IPS-18a (cell line): Measurements from ENCODE around the gene TRIP6.

Experiments
- H3K27ac ChIP-seq: one replicate; pipeline ENCODE4 v1.5.1; 2013; ENCODE audit warnings: low read length
- H3K27me3 ChIP-seq: one replicate; pipeline ENCODE4 v1.6.1; 2013; ENCODE audit warnings: mild to moderate bottlenecking, low read length; ENCODE audit not compliant: control insufficient read depth, insufficient read depth
- H3K36me3 ChIP-seq: one replicate; pipeline ENCODE4 v1.6.1; 2013; ENCODE audit warnings: low read depth, low read length; ENCODE audit not compliant: control insufficient read depth
- H3K4me1 ChIP-seq: one replicate; pipeline ENCODE4 v1.6.1; 2013; ENCODE audit warnings: low read depth, low read length; ENCODE audit not compliant: control insufficient read depth
- H3K4me3 ChIP-seq: one replicate; pipeline ENCODE4 v1.5.1; 2013; ENCODE audit warnings: low read length
- H3K9ac ChIP-seq: one replicate; pipeline ENCODE4 v1.6.1; 2013; ENCODE audit warnings: mild to moderate bottlenecking, low read length, moderate library complexity
- H3K9me3 ChIP-seq: one replicate; pipeline ENCODE4 v1.6.1; 2013; ENCODE audit warnings: low read depth, low read length; ENCODE audit not compliant: control insufficient read depth

The TRIP6 gene

DNA sequence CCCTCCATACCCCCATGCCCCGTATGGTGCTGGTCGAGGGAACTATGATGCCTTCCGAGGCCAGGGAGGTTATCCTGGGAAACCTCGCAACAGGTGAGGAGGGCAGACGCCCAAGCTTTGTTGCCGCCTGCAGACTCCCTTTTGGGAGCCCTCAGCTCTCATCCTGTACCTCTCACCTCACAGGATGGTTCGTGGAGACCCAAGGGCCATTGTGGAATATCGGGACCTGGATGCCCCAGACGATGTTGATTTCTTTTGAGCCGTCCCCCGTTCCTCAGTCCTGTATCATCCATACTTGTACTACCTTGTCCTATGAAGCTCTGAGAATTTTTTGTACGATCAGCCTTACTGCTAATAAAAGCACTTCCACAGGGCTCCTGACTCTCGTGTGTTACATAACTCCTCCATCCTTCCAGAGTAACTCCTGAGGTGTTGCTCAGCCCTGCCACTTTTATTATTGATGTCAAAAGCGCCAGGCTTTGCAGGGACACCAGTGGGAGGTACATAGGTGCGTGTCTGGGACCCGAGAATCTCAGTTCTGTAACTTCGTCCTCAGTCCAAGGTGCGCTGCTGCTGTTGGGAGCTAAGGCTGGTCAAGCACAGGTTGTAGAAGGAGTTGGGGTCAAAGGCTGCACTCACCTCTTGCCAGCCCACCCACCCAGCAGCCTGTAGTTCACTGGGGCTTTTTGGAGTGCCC lies 21.3 kb downstream of the TRIP6 start:
- H3K36me3 ChIP-seq = peaks cover 53% of the 10 kb centered on the region
- H3K27me3 ChIP-seq = no peaks in the 10 kb centered on the region
- peak overlapping the region; percentile 86 for H3K9ac ChIP-seq
- H3K4me1 ChIP-seq = peaks cover 10% of the 10 kb centered on the region
- peak overlapping the region; percentile 80 for H3K4me3 ChIP-seq
- H3K9me3 ChIP-seq = no peaks in the 10 kb centered on the region
- H3K27ac ChIP-seq = no peak overlapping the region

DNA sequence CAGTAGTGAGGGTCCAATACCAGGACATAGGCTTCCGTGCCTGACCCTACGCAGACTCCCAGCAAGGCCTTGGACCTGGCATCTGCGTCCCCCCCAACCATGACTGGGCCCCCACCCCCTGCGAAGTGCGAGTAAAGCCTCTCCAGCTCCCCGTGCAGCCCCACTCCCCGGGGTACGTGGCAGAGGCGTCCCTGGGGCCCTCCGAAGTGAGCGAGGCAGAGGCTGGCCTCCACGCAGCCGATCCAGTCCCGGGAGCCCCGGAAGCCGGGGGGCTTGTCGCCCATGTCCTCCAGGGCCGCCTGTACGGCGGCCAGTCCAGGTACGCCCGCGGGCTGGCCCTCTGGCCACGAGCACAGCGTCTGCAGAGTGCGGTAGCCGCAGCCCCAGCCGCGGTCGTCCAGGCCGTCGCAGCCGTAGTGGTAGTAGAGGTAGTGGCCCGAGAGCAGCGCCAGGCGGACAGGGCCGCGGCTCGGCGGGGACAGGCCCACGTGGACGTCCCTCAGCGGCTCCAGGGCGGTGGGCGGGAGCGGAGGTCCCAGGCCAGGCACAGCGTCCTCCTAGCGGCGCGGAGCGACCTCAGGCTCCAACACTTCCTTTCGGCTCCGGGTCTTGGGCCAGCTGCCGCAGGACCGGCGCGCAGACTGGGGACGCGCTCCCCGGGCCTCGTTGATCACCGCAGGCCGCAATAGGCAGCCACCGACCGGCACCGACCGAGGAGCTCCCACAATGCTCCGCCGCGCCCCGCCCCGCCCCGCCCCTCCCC lies 22.0 kb downstream of the TRIP6 start, which contains the start of gene UFSP1:
TSS of gene UFSP1 (minus strand) at position 728 of the 763 bp plus-strand sequence. CDS start at position 284, 444 bp downstream.
- H3K4me3 ChIP-seq = peak within 1 kb of the TSS; percentile 80
- H3K9me3 ChIP-seq = no peaks in the 10 kb centered on the region
- H3K9ac ChIP-seq = peak within 1 kb of the TSS; percentile 86
- H3K4me1 ChIP-seq = peaks cover 10% of the 10 kb centered on the region
- no peaks in the 10 kb centered on the region for H3K27me3 ChIP-seq
- peaks cover 46% of the 10 kb centered on the region for H3K36me3 ChIP-seq
- peak within 1 kb of the TSS; percentile 88 for H3K27ac ChIP-seq

DNA sequence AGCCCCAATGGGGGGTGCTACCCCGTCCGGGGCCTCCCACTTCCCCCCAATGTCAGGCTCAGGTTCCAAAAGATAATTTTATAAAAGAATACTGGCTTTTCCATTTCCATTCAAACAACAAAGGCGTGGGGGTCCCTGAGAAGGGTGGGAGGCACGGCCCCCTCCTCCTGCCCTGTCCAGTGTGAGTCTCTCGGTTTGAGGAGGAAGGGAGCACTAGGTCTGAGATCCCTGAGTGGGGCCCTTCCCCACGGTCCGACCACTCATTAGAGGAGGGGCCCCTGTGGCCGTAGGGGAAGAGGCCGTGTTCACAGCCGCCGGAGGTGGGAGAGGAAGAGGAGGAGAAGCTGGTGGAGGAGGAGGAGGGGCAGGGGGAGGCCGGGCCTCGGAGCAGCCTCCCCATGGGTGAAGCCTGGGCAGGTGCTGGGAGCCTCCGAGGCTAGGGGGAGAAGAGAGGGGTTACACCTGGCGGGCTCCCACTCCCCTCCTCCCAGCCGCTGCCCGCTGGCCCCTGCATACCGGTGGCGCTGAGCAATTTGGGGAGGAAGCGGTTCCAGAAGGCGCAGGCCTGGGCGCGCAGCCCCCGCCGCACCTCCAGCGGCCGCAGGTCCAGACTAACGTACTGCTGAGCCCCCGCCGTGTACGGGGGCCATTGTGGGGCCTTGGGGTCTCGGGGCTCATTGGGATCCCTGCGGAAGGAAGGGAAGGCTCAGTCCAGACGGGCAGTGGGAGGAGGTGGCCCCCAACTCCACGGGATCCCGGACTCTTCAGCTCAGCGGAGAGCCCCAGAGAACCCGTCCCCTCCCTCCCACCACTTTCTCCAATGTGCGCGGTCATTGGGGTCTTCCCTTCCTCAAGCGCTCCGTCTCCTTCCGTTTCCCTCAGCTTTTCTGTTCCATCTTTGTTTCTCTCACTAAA lies 23.7 kb downstream of the TRIP6 start:
- H3K4me1 ChIP-seq = peaks cover 10% of the 10 kb centered on the region
- peaks cover 9% of the 10 kb centered on the region for H3K27me3 ChIP-seq
- peak overlapping the region; percentile 76 for H3K4me3 ChIP-seq
- peak overlapping the region; percentile 61 for H3K27ac ChIP-seq
- H3K9me3 ChIP-seq = no peaks in the 10 kb centered on the region
- H3K36me3 ChIP-seq = peaks cover 29% of the 10 kb centered on the region
- peak overlapping the region; percentile 82 for H3K9ac ChIP-seq

DNA sequence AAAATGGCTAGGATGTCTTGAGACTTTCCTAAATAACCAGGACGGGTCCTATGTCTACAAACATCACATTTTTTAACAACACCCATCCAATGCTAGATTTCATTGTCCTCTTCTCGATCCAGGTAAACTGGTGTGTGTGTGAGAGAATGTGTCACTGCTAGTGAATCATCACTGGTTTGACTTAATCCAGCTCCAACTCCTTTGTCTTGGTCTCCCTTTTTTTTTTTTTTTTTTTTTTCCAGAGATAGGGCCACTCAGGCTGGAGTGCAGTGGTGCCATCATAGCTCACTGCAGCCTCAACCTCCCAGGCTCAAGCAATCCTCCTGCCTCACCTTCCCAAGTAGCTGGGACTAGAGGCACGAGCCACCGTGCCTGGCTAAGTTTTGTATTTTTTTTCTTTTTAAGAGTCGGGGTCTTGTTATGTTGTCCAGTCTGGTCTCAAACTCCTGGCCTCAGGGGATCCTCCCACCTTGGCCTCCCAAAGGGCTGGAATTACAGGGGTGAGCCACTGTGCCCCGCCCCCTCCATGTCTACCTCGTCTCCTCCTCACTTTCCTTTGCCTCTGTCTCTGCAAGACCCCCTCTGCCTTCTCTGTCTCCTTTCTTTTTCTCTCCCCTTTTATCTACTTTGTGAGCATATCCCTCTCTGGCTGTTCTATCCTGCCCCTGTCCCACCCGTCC lies 24.5 kb downstream of the TRIP6 start:
- peak overlapping the region; percentile 76 for H3K4me3 ChIP-seq
- H3K27ac ChIP-seq = peak overlapping the region; percentile 61
- peaks cover 10% of the 10 kb centered on the region for H3K4me1 ChIP-seq
- H3K9me3 ChIP-seq = no peaks in the 10 kb centered on the region
- peaks cover 17% of the 10 kb centered on the region for H3K27me3 ChIP-seq
- peak overlapping the region; percentile 82 for H3K9ac ChIP-seq
- H3K36me3 ChIP-seq = peaks cover 21% of the 10 kb centered on the region

DNA sequence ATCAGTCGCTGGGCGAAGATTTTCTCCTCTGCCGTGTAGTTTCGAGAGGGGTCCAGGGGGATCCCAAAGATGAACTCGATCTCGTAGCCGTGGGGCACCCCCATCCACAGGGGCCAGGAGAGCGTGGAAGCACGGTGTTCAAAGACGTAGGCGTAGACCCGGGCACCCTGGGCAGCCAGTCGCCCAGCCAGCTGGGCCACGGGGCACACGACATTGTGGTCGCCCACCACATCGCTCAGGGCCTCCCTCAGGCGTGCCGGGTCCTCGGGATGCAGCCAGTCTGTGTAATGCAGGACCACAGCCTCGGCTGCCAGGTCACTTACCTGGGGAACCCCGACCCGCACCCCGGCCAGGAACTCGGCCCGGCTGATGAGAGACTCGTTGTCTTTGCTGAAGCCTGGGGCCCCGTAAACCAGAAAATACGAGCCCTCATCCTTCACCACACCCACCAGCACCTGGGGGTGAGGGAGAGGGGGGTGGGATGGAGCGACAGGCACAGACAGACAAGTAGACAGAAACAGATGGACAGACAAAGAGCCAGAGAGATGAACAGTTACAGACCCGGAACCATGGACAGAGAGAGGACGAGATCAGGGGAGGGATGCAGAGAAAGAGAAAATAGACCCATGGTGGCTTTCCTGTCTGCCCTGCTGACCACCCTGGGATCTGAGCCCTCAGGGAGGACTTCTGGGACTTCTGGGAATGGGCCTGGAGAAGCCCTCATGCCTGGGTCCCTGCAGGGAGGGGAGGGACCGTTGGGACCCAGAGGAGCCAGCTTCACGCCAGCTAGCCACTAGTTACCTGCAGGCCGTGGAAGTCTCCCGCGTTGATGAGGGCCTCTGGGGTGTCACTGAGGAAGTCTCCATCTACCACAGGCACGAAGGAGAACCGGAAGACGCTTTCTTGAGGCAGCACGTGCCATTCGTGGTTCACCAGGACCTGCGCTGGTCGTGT lies 25.5 kb downstream of the TRIP6 start:
- H3K4me3 ChIP-seq = no peak overlapping the region
- peaks cover 11% of the 10 kb centered on the region for H3K36me3 ChIP-seq
- H3K27me3 ChIP-seq = peaks cover 19% of the 10 kb centered on the region
- no peak overlapping the region for H3K27ac ChIP-seq
- no peaks in the 10 kb centered on the region for H3K9me3 ChIP-seq
- H3K4me1 ChIP-seq = peaks cover 5% of the 10 kb centered on the region
- no peak overlapping the region for H3K9ac ChIP-seq

DNA sequence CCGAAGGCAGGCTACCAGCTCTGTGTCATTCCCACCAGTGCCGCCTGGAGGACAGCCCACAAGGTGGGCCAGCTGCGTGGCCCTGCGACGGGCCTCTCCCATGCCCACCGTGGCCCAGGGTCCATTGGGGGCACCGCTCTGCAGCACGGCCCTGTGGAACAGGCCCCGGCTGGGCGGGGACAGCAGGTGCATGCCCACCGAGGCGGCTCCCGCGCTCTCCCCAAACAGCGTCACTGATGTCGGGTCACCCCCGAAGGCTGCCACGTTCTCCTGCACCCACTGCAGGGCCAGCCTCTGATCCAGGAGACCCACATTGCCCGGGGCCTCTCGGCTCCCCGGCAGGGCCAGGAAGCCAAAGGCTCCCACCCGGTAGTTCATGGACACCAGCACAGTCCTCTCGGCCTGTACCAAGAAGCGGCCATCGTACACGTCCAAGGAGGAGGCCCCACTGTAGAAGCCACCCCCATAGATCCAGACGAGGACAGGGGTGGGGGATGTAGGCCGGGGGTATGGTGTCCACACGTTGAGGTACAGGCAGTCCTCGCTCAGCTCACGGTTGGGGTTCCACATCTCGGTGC lies 26.2 kb downstream of the TRIP6 start:
- H3K27ac ChIP-seq = no peak overlapping the region
- H3K4me3 ChIP-seq = no peak overlapping the region
- peaks cover 19% of the 10 kb centered on the region for H3K27me3 ChIP-seq
- H3K4me1 ChIP-seq = peaks cover 5% of the 10 kb centered on the region
- no peaks in the 10 kb centered on the region for H3K9me3 ChIP-seq
- peaks cover 4% of the 10 kb centered on the region for H3K36me3 ChIP-seq
- no peak overlapping the region for H3K9ac ChIP-seq

DNA sequence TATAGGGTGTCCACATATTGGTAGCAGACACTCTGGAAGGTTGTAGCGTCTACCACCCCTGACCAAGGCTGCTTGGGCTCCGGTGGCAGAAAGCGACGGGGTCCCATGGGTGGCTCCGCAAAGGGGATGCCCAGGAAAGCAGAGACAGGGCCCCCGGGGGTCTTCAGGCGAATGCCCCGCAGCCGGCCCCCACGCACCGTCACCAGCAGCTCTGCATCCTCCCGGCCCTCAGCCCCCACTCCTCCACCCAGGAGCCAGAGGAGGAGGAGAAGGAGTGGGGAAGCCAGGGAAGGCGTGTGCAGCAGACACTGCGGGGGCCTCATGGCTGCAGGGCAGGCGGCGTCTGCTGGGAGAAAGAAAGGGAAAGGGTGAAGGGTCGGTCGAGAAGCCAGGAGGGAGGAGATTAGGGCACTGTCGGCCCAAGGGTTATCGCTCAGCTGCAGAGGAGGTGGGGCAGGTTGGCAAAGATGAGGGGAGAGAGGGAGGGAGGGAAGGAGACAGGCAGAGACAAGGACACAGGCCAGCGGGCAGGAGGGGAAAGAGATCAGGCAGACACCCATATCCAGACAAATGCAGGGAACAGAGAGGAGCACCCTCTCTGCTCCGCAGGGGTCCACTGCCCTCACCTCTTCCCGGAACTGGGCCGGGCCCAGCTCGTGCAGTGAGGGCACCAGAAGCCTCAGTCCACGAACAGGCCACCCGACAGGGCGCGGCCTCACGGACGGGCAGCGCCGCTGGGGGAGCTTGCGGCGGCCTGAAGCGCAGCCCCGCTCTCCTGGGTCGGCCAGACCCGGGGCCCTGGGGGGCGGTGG lies 26.9 kb downstream of the TRIP6 start:
- Histone ChIP-seq H3K36me3 (no peaks in the 10 kb centered on the region), H3K9me3 (no peaks in the 10 kb centered on the region), H3K27me3 (peaks cover 19% of the 10 kb centered on the region), H3K4me3 (peak overlapping the region; percentile 59), H3K27ac (no peak overlapping the region), H3K9ac (no peak overlapping the region), H3K4me1 (peaks cover 5% of the 10 kb centered on the region)

DNA sequence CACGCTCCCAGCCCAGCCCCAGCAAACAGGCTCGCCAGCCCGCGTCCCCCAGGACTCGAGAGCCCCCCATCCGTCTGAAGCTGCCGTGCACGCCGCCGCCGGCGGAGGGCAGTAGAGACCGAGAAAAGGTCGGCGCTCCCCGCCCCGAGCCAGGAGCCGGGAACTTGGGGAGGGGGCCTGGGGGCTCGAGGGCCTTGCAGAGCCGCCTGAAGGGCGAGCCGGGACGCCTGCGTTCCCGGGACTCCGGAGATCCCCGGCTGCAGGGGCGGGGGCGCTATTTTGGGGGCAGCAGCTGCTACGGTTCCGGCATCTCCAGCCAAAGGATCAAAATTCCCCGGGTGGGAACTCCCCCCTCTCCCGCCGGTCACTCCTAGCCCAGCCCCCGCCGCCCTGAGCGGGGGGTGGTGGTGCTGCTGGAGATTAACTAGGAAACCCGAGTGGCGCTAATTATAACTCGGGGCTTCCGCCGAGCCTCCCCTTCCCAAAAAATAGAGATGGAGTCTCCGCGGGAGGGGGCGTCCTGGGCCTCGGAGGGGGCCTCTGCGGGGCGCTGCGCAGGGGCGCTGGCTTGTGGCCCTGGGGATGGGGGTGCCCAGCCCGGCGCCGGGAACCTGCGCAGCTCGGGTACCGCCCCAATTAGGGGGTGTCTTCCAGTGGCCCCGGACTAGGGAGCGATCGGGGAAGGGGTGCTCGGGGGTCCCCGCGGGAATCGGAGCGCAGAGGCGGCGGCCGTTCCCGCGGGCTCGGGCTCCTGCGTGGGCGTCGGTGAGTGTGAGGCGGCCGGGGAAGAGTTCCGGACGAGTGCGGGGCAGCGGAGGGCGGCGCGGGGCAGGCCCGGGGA lies 27.9 kb downstream of the TRIP6 start:
- H3K36me3 ChIP-seq = no peaks in the 10 kb centered on the region
- H3K27me3 ChIP-seq = peaks cover 19% of the 10 kb centered on the region
- H3K9me3 ChIP-seq = no peaks in the 10 kb centered on the region
- peaks cover 5% of the 10 kb centered on the region for H3K4me1 ChIP-seq
- peak overlapping the region; percentile 59 for H3K4me3 ChIP-seq
- no peak overlapping the region for H3K9ac ChIP-seq
- H3K27ac ChIP-seq = no peak overlapping the region

DNA sequence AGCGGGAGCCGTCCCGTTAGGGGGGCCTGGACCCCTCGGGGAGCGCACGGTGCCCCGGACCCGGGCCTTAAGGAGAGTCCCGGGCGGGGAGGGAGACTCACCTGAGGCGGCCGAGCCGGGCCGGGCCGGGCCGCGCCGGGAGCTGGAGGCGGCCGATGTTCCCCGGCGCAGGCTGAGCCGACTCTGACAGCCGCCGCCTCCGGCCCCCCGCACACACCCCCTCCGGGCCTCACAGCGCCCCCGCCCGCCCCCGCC lies 28.4 kb downstream of the TRIP6 start, which contains the start of gene ACHE:
TSS of gene ACHE (minus strand) at position 188 of the 255 bp plus-strand sequence. CDS start 1,656 bp downstream, outside the sequence.
- Histone ChIP-seq H3K9ac (no peak within 1 kb of the TSS), H3K4me3 (peak within 1 kb of the TSS; percentile 59), H3K9me3 (no peaks in the 10 kb centered on the region), H3K27me3 (peaks cover 19% of the 10 kb centered on the region), H3K27ac (no peak within 1 kb of the TSS), H3K36me3 (no peaks in the 10 kb centered on the region), H3K4me1 (peaks cover 5% of the 10 kb centered on the region)
